Endothelial cell (in vitro differentiated cells): ENCODE data around the gene CLDN11. TPM values are rescaled to one million over a fixed set of nuclear protein-coding genes. Genes with fewer than 3 reads are reported as not detected.

Experiments used
- DNase-seq: peaks from one replicate; pipeline ENCODE4 v3.0.0; 2021; ENCODE audit warnings: low spot score
- H3K27ac Mint-ChIP-seq: one replicate; pipeline ENCODE4 v1.8.0; 2021; ENCODE audit warnings: mixed read lengths, inconsistent platforms; ENCODE audit not compliant: unreplicated experiment
- H3K27me3 Mint-ChIP-seq: one replicate; pipeline ENCODE4 v1.8.0; 2021; ENCODE audit warnings: mild to moderate bottlenecking, moderate library complexity, mixed read lengths, inconsistent platforms; ENCODE audit not compliant: unreplicated experiment
- H3K36me3 Mint-ChIP-seq: one replicate; pipeline ENCODE4 v1.8.0; 2021; ENCODE audit warnings: mild to moderate bottlenecking, low read depth, mixed read lengths, inconsistent platforms; ENCODE audit not compliant: unreplicated experiment
- H3K4me1 Mint-ChIP-seq: one replicate; pipeline ENCODE4 v1.8.0; 2021; ENCODE audit warnings: mild to moderate bottlenecking, mixed read lengths, inconsistent platforms; ENCODE audit not compliant: unreplicated experiment
- H3K4me3 Mint-ChIP-seq: one replicate; pipeline ENCODE4 v1.8.0; 2021; ENCODE audit warnings: mild to moderate bottlenecking, mixed read lengths, inconsistent platforms; ENCODE audit not compliant: unreplicated experiment
- H3K9me3 Mint-ChIP-seq: one replicate; pipeline ENCODE4 v1.8.0; 2021; ENCODE audit warnings: mixed read lengths, inconsistent platforms; ENCODE audit not compliant: unreplicated experiment
- total RNA-seq: library from RNA; stranded (reverse); fragmentation: NEBNext Ultra II Directional; extraction: Animal tissue kit (Norgen Biotek cat#: 25700); gene quantifications from one replicate; pipeline ENCODE4 v1.2.1, GENCODE V29; 2021; ENCODE audit not compliant: unreplicated experiment
- TF ChIP-seq, protein P1 (sequence below): fragments of 200-600 bp; sonication (generic); IDR thresholded peaks from one replicate; pipeline ENCODE4 v1.5.0; 2021; ENCODE audit warnings: antibody characterized with exemption; ENCODE audit not compliant: unreplicated experiment

CLDN11 gene
- total RNA-seq, 1 donor from 2014 or later, result 1.8 TPM

DNA sequence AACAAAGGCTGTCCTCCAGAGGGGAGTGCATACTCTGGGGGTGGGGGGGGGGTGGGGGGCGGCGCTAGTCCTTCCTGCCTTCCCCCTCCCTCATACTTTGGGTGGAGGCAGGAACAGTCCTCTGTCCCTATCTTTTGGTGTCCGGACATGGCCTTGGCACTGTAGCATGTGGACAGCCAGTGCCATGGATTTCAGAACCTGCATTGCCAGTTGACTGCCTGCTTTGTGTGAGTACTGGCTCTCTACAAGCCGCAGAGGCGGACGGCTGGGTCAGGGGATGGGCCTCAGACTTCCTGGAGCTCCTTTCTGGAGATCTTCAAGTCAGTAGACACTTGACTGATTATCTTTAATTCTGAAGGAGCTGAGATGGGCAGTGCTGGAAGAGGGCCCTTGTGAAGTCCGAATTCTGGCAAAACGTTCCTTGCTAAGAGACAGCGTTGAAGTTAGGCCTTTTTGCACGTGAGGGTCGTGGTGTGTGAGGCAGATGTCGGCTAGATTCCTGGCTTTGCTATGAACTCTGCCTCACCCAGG is 2.5 kb downstream of the CLDN11 start:
- Mint-ChIP-seq H3K4me1 (peaks cover 13% of the 10 kb centered on the region), H3K36me3 (peaks cover 3% of the 10 kb centered on the region), H3K4me3 (no peak overlapping the region), H3K9me3 (no peaks in the 10 kb centered on the region), H3K27ac (no peak overlapping the region), H3K27me3 (peaks cover 9% of the 10 kb centered on the region)
- DNase-seq, result no peak
- TF ChIP-seq, protein P1, sequence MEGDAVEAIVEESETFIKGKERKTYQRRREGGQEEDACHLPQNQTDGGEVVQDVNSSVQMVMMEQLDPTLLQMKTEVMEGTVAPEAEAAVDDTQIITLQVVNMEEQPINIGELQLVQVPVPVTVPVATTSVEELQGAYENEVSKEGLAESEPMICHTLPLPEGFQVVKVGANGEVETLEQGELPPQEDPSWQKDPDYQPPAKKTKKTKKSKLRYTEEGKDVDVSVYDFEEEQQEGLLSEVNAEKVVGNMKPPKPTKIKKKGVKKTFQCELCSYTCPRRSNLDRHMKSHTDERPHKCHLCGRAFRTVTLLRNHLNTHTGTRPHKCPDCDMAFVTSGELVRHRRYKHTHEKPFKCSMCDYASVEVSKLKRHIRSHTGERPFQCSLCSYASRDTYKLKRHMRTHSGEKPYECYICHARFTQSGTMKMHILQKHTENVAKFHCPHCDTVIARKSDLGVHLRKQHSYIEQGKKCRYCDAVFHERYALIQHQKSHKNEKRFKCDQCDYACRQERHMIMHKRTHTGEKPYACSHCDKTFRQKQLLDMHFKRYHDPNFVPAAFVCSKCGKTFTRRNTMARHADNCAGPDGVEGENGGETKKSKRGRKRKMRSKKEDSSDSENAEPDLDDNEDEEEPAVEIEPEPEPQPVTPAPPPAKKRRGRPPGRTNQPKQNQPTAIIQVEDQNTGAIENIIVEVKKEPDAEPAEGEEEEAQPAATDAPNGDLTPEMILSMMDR, result no peak

DNA sequence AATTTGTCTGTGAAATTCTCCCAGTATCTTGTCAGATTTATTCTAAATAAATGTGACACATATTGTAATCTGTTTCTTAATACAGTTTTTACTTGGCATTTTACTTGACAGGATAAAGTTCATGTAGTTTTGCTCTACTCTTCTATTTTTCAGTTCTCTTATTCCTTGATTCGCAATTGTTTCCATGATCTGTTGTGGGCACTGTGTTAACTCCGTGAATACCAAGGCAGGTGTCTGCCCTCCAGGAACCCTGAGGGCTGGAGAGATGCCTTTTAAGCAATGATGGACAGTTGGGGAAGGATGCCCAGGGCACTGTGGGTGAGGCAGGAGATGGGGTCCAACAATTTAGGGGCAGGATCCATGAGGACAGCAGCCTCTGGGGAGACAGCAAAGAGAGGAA is 3.1 kb downstream of the CLDN11 start:
- DNase-seq, result no peak
- Mint-ChIP-seq H3K36me3 (peaks cover 3% of the 10 kb centered on the region), H3K27me3 (peaks cover 8% of the 10 kb centered on the region), H3K27ac (peak overlapping the region; percentile 57), H3K9me3 (no peaks in the 10 kb centered on the region), H3K4me1 (peaks cover 15% of the 10 kb centered on the region), H3K4me3 (no peak overlapping the region)
- TF ChIP-seq, protein P1, result no peak

DNA sequence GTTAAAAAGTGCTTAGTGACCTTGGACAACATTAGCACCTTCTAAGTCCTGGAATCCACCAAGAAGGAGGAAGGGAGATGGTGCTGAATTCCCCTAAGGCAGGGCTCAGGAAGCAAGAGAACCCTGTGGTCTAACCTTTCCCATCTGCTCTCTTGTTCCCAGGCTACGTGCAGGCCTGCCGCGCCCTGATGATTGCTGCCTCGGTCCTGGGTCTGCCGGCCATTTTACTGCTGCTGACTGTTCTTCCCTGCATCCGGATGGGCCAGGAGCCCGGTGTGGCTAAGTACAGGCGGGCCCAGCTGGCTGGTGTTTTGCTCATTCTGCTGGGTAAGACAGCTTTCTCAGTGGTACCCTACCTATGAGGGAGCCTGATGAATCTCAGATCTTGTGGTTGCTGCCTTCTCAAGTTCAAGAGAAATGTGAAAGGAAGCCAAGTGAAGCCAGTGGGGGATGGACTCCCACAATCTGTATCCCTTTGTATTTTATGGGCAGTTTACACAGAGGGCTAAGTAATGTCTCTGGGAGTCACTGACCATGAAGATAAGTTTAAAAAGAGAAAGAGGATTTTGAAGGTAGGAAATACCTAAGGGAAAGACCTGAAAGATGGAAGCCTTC is 4.4 kb downstream of the CLDN11 start:
- TF ChIP-seq, protein P1, result no peak
- Mint-ChIP-seq H3K4me3 (no peak overlapping the region), H3K36me3 (peaks cover 3% of the 10 kb centered on the region), H3K27me3 (peaks cover 5% of the 10 kb centered on the region), H3K9me3 (no peaks in the 10 kb centered on the region), H3K4me1 (peaks cover 14% of the 10 kb centered on the region), H3K27ac (no peak overlapping the region)
- no peak for DNase-seq

DNA sequence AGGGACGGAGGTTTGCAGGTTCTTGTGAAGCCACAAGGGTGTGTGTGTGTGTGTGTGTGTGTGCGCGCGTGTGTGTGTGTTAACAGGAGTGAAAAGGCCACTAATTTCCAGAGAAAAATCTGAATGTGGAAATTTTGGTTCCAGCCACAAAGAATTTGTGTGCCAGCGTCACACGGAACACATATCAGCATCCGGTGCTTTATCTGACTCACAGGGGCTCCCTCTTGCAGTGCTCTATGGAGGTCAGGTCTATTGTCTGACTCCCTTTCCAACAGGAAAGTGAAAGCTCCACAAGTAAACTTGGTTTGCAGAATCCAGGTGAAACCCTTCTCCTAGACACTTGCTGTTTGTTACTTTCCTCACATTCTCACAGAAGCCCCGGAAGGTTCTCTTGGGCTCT is 6.2 kb downstream of the CLDN11 start:
- Mint-ChIP-seq H3K27me3 (peaks cover 2% of the 10 kb centered on the region), H3K4me1 (peaks cover 11% of the 10 kb centered on the region), H3K4me3 (no peak overlapping the region), H3K9me3 (no peaks in the 10 kb centered on the region), H3K27ac (no peak overlapping the region), H3K36me3 (peaks cover 3% of the 10 kb centered on the region)
- DNase-seq, result no peak
- TF ChIP-seq, protein P1, result no peak

DNA sequence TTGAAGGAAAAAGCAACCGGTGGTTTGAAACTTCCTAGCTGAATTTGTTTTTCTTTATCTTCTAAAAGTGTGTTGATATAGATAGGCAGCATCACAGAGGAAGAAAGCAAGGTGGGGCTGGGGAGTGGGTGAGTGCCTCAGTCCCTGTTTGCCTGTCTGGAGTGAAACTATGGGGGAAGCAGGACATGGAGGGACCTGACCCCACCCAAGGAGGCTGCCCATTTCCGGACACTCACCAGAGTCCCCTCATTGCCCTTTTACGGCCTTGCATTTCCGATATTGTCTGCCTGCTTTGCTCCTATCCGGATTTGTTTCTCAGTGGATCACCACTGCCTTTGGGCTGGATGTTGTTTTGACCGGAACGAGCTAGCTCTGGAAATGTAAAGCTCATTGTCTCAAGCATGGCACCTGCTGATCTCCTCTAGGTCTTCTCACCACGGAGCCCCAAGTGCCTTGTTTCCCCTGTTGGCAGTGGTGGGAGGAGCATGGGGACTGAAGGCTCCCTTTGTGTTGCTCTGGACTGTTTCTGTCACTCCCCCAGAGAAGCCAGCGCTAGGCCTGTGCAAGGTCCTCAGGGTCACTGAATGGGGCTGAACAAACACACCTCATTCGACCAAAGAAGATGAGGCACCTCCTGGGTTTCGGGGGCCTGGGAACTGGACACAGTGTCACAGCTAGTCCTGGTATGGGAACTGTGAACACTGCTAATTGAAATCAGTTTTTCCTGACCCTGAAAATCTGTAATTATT is 7.0 kb downstream of the CLDN11 start:
- Mint-ChIP-seq H3K4me3 (no peak overlapping the region), H3K9me3 (no peaks in the 10 kb centered on the region), H3K36me3 (peaks cover 3% of the 10 kb centered on the region), H3K27me3 (peaks cover 2% of the 10 kb centered on the region), H3K27ac (no peak overlapping the region), H3K4me1 (peaks cover 5% of the 10 kb centered on the region)
- DNase-seq, result no peak
- TF ChIP-seq, protein P1, result no peak
